ENCODE data around the gene ADRB2. TPM values are rescaled to one million over a fixed set of nuclear protein-coding genes. Genes with fewer than 3 reads are reported as not detected.
A peak's percentile ranks its signal among the peaks of the same experiment; 100 is the strongest.

Gene ADRB2
- total RNA-seq, 6 experiments from 2014 or later, result 2.0 to 4.0 (median 3.7) TPM

GRCh38 chr5:148785223-148785622 is 41.2 kb upstream of the ADRB2 start:
- no peak for DNase-seq
- Mint-ChIP-seq H3K9me3 (no peaks in the 10 kb centered on the region), H3K4me1 (ENCODE audit: low read depth) (peaks cover 26% of the 10 kb centered on the region), H3K27me3 (ENCODE audit: insufficient read depth) (peaks cover 2% of the 10 kb centered on the region; the same call in 1 of the 2 replicates), H3K4me3 (no peak overlapping the region), H3K27ac (no peak overlapping the region), H3K36me3 (ENCODE audit: low read depth) (no peaks in the 10 kb centered on the region)
- TF ChIP-seq, protein P1, sequence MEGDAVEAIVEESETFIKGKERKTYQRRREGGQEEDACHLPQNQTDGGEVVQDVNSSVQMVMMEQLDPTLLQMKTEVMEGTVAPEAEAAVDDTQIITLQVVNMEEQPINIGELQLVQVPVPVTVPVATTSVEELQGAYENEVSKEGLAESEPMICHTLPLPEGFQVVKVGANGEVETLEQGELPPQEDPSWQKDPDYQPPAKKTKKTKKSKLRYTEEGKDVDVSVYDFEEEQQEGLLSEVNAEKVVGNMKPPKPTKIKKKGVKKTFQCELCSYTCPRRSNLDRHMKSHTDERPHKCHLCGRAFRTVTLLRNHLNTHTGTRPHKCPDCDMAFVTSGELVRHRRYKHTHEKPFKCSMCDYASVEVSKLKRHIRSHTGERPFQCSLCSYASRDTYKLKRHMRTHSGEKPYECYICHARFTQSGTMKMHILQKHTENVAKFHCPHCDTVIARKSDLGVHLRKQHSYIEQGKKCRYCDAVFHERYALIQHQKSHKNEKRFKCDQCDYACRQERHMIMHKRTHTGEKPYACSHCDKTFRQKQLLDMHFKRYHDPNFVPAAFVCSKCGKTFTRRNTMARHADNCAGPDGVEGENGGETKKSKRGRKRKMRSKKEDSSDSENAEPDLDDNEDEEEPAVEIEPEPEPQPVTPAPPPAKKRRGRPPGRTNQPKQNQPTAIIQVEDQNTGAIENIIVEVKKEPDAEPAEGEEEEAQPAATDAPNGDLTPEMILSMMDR (IDR thresholded peaks at IDR 0.05), result no peak

- H3K36me3 Mint-ChIP-seq (ENCODE audit: low read depth), result no peaks in the 10 kb centered on the region
Measured at GRCh38 chr5:148786456-148786855, 40.0 kb upstream of the ADRB2 start.

DNA sequence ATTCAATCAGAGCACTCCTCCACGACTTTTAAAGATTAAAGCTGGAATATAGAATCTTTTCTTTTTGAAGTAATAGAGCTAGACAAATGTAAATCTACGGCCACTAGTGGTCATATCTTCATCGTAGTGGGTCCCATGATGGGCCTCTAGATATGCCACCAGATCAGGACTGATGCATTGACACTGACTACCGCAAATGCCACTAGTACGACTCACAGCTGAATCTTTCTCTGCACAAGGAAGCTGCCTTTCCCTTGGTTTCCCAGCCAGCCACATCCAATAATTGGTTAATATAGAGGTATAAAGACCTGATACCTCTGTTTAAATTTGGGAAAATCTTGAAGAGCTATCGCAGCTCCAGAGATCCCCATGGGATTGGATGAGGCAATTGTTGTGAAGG is 37.8 kb upstream of the ADRB2 start:
- TF ChIP-seq, protein P1 (IDR thresholded peaks at IDR 0.05), result no peak
- Mint-ChIP-seq H3K27me3 (ENCODE audit: insufficient read depth) (peaks cover 3% of the 10 kb centered on the region; the same call in 1 of the 2 replicates), H3K27ac (no peak overlapping the region), H3K36me3 (ENCODE audit: low read depth) (no peaks in the 10 kb centered on the region), H3K4me3 (no peak overlapping the region), H3K4me1 (ENCODE audit: low read depth) (peaks cover 56% of the 10 kb centered on the region), H3K9me3 (no peaks in the 10 kb centered on the region)
- DNase-seq, result no peak

More at GRCh38 chr5:148786456-148786855, 40.0 kb upstream of the ADRB2 start:
- H3K9me3 Mint-ChIP-seq, result no peaks in the 10 kb centered on the region
- no peak overlapping the region for H3K4me3 Mint-ChIP-seq
- H3K4me1 Mint-ChIP-seq (ENCODE audit: low read depth), result peaks cover 38% of the 10 kb centered on the region
- peaks cover 2% of the 10 kb centered on the region; the same call in 1 of the 2 replicates for H3K27me3 Mint-ChIP-seq (ENCODE audit: insufficient read depth)
- H3K27ac Mint-ChIP-seq, result no peak overlapping the region
- TF ChIP-seq, protein P1 (IDR thresholded peaks at IDR 0.05), result no peak
- DNase-seq, result no peak

DNA sequence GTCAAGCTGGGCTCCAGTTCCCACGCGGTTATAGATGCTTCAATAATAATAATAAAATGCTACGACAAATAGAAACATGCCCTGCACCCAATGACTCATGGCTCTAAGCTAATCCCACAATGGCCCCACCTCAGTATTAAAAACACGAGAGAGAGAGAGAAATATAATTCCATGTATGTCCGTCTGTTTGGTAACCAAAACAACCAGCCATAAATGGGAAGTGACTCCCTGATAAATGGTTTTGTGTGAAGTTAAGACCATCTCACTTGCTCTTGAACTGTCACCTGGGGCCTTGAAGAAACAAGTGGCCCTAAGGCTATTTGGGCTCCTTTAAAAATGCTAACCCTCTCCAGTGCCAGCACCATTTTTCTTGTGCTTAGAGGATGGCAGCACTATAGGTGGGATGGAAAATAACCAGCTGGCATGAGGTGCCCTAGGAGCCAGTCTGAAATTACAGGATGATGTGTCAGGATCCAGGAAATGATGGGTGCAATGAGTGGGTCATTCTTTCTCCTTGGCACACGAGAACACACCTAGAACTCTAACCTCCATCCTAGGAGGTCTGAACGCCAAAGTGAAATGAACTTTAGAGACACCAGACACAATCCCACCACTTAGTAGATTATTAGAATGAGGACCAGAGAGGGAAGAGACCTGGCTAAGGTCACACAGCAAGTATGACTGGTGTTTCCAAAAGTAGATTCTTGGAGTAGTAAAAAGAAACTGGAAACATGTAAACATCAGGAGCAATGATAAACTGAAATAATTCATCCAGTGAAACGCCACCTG is 35.7 kb upstream of the ADRB2 start:
- Mint-ChIP-seq H3K9me3 (no peaks in the 10 kb centered on the region), H3K4me3 (no peak overlapping the region), H3K36me3 (ENCODE audit: low read depth) (no peaks in the 10 kb centered on the region), H3K27ac (peak overlapping the region; percentile 31), H3K4me1 (ENCODE audit: low read depth) (peaks cover 77% of the 10 kb centered on the region), H3K27me3 (ENCODE audit: insufficient read depth) (peaks cover 1% of the 10 kb centered on the region; the same call in 1 of the 2 replicates)
- DNase-seq, result no peak
- TF ChIP-seq, protein P1 (IDR thresholded peaks at IDR 0.05), result no peak

DNA sequence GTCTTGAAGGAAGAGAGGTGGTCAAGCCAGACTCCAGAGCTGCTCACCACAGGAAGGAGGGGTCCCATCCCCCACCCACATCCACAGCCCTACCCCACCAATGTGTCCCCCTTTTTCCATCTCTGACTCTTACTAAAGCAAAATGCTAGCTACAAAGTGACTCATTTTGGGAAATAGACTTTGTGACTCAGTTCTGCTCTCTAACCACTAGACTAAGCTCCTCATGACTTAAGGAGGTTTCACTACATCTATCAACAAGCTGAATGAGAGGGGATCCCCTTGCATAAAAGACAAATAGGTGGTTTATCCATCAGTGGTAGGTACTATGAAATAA is 35.1 kb upstream of the ADRB2 start:
- Mint-ChIP-seq H3K36me3 (ENCODE audit: low read depth) (no peaks in the 10 kb centered on the region), H3K27ac (peak overlapping the region; percentile 31; the same call in 1 of the 2 replicates), H3K27me3 (ENCODE audit: insufficient read depth) (peaks cover 1% of the 10 kb centered on the region; the same call in 1 of the 2 replicates), H3K9me3 (no peaks in the 10 kb centered on the region), H3K4me3 (no peak overlapping the region), H3K4me1 (ENCODE audit: low read depth) (peaks cover 81% of the 10 kb centered on the region)
- TF ChIP-seq, protein P1 (IDR thresholded peaks at IDR 0.05), result no peak
- peak; percentile 38 for DNase-seq
